ENCODE data around the gene UBE2Q1. TPM values are rescaled to one million over a fixed set of nuclear protein-coding genes. Genes with fewer than 3 reads are reported as not detected.

UBE2Q1 gene
- polyA plus RNA-seq (ENCODE audit: insufficient read length in 4 of 4), result 100 to 1,000 TPM in 3 of 4 donors, 10 to 100 TPM in 1; 89.8 to 130 (median 112) TPM

- no peak for DNase-seq (ENCODE audit: low read depth in 4 of 4, low spot score in 3 of 4)
Measured at GRCh38 chr1:154557939-154558719, at the start of gene UBE2Q1. Gene UBE2Q1 (minus strand): TSS chr1:154558662. CDS start chr1:154558553, 109 bp downstream.

- peak; percentile 82 to 90 (median 86) for DNase-seq (ENCODE audit: low read depth in 4 of 4, low spot score in 3 of 4)
Measured at GRCh38 chr1:154607609-154608396, 49.3 kb upstream of the UBE2Q1 start, which contains the start of gene ADAR. Gene ADAR (minus strand): TSS chr1:154608186. CDS start chr1:154608006, 180 bp downstream.

DNA sequence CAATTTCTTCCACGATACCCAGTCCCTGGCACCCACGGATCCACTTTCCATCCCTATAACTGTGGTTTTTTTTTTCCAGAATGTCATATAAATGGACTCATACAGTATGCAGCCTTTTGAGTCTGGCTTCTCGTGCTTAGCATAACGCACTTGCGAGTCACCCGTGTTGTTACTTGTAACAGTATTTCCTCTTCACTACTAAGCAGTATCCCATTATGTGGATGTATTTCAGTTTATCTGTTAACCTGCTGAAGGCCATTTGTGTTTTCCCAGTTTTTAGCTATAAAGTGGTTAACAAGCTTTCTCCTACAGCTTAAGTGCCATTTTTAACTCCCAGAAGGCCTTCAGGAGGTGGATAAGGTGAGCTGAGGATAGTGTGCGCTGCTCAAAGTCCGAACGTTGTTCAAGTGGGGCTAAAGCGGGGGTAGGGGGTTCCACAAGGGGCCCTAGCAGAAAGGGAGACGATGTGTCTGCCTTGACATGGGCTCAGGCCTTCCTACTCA, 48.7 kb upstream of the UBE2Q1 start:
- DNase-seq (ENCODE audit: low read depth in 4 of 4, low spot score in 3 of 4), result no peak

DNA sequence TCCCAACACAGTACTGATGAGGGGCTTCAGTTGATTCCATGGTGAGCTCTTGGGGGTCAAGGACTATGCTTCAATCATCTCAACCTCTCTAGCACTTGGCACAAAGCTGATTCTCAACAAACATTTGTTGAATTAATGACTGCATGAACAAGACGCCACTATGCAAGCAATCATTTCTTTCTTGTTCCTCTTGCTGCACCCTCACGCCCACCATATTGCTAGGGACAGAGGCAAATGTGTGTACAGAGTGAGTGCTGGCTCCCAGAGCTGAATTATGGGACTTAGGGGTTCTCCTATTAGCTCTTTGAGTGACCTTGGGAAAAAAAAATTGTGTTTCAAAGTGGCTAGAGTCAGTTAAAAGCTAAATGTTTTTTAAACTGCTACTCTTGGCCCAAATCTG, 47.1 kb upstream of the UBE2Q1 start:
- no peak for DNase-seq (ENCODE audit: low read depth in 4 of 4, low spot score in 3 of 4)

DNA sequence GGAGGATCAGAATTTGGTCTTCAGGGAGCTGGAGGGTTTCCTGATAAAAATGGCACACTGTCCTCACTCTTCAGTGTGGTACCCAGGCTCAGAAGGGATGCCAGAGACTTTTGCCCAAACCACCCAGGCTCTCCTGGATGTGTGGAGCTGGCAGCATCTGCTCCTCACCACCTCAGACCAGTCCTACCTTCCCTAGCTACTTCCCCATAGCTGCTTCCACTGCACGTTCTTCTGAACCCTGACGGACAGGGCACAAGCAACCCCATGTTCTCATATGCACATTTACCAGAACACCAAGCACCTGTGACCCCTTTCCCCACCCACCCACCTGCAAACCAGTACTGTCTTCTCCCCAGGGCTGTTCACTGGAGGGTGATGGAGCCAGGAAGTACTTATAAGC, 44.9 kb upstream of the UBE2Q1 start:
- DNase-seq (ENCODE audit: low read depth in 4 of 4, low spot score in 3 of 4), result no peak

- no peak for DNase-seq (ENCODE audit: low read depth in 4 of 4, low spot score in 3 of 4)
Measured at GRCh38 chr1:154599658-154600057, 41.2 kb upstream of the UBE2Q1 start.

GRCh38 chr1:154598871-154599635, 40.6 kb upstream of the UBE2Q1 start:
- DNase-seq (ENCODE audit: low read depth in 4 of 4, low spot score in 3 of 4), result no peak

DNA sequence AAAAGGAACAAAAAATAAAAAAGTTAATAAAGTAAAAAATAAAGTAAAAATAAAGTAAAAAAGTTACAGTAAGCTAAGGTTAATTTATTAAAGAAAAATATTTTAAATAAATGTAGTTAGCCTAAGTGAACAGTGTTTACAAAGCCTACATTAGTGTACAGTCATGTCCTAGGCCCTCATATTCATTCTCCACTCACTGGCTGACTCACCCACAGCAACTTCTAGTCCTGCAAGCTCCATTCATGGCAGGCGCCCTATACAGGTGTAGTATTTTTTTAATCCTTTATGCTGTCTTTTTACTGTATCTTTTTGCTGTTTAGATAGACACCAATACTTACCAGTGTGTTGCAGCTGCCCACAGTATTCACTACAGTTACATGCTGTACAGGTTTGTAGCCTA, 37.2 kb upstream of the UBE2Q1 start:
- DNase-seq (ENCODE audit: low read depth in 4 of 4, low spot score in 3 of 4), result no peak

GRCh38 chr1:154594811-154595210, 36.3 kb upstream of the UBE2Q1 start:
- no peak for DNase-seq (ENCODE audit: low read depth in 4 of 4, low spot score in 3 of 4)

DNA sequence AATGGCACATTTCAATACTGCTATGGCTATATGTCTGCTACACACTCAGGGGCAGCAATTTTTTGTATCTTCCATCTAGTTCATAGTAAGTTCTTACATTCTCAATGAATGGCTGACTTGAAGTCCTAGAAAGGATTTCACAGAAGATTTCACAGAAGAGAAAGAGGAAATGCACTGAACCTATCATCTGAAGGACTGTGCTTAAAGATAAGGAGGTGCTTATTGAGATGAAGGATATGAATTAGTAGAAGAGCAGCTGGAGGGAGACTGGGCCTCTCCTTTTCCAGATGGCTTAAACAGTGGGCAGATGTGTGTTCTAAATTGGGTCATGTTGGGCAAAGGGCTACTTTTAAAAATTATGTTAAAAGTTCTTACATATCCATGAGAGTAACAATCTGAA, 34.9 kb upstream of the UBE2Q1 start:
- no peak for DNase-seq (ENCODE audit: low read depth in 4 of 4, low spot score in 3 of 4)

- no peak for DNase-seq (ENCODE audit: low read depth in 4 of 4, low spot score in 3 of 4)
Measured at GRCh38 chr1:154591206-154591605, 32.7 kb upstream of the UBE2Q1 start.

- no peak for DNase-seq (ENCODE audit: low read depth in 4 of 4, low spot score in 3 of 4)
Measured at GRCh38 chr1:154590756-154591155, 32.3 kb upstream of the UBE2Q1 start.

- no peak for DNase-seq (ENCODE audit: low read depth in 4 of 4, low spot score in 3 of 4)
Measured at GRCh38 chr1:154589780-154590179, 31.3 kb upstream of the UBE2Q1 start.

DNA sequence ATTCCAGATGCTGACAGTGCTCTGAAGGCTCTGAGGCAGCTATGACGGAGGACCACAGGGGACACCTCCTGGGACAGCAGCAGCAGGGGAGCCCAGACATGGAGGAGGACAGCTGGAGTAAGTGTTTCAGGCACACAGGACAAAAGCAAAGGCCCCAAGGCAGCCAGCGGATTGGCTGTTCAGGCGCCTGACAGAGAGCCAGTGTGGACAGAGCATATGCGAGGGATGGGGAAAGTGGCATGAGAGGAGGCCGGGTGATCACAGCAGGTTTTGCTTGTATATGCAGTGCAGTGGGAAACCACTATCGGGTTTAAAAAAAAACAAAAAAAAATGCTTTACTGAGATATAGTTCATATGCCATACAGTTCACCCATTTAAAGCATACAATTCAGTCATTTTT, 28.2 kb upstream of the UBE2Q1 start:
- no peak for DNase-seq (ENCODE audit: low read depth in 4 of 4, low spot score in 3 of 4)

DNA sequence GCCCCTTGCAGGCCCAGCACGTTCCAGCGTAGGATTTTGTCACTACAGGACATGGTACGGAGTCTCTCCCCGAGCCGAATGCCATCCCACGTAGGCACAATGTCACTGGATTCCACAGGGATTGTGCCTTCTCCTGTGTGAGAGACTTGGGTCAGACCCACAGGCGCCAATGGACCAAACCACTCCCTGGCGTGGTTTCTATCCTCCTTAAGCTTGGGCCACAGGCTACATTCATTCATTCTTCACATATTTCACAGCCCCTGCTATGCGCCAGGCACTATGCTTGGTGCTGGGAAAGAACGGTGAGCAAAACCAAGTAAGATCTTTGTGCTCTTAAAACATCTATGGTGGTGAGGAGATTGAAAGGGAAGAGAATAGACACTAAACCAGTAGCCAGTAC, 27.8 kb upstream of the UBE2Q1 start:
- DNase-seq (ENCODE audit: low read depth in 4 of 4, low spot score in 3 of 4), result no peak

DNA sequence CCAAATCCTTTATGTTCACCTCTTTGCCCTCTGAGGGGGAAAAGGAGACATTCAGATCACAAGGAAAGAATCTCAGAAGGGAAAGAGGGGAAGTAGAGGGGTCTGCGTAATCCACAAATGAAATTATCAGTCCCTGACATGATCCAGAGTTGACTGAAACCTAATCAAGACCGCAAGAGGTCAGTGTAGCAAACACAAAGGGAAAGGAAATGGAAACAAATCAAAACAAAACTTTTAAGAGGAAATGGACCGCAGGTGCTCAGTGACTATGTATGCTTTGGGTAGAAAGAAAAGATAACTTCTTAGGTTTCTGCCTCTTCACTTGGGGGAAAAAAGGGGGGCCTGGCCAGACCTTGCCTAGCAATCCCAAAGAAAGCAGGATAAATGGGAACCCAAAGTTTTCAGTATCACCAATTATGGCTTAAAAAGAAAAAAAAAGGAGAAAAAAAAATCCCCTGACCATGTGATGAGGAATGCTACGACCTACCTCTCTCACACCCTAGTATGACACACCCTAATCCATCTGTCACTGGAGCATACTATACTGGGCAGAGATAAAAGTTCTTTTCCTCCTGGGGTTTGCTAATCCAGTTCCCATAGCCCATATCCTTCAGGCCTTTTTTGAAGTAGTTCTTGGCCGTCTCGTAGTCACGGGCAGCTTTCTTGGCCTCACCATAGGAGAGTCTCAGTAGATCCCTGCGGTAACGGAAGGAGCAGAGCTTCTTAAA, 26.0 kb upstream of the UBE2Q1 start:
- DNase-seq (ENCODE audit: low read depth in 4 of 4, low spot score in 3 of 4), result no peak

DNA sequence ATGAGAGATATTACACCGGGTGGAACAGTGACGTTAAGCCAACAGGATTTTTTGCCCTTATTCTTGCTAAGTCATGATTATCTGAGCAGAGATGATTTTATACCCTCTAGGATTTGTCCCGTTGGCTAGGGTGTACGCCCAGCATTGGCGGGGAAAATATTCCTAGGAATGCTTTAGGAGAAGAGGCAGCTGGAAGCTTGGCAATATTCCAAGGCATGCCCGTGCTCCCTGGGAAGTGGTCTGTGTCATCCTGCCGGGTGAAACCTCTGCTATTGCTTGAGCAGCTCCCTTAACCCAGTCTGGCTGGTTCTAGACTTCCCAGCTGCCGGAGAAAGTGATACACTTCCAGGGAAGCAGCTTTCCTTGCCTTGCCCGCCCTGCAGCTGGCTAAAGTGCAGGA, 25.3 kb upstream of the UBE2Q1 start:
- DNase-seq (ENCODE audit: low read depth in 4 of 4, low spot score in 3 of 4), result no peak

DNA sequence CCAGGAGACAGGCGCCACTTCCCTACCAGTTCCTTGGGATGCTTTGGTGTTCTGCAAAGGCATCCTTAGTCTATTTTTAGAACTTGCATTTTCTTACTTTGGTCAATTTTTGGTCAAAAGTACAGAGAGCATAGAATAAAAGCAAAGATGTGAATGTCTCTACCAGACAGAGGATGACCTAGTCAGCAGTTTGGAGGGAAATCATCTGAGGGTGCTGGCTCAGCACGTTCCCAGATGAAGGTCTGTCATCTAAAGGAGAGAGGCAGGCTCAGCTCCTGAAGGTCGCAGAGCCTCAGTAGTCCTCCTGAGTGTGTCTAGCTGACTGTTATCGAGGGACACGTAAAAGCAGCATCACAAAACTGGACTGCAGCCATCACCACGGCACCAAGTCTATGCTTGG, 24.4 kb upstream of the UBE2Q1 start:
- no peak for DNase-seq (ENCODE audit: low read depth in 4 of 4, low spot score in 3 of 4)

GRCh38 chr1:154581766-154582165, 23.3 kb upstream of the UBE2Q1 start:
- no peak for DNase-seq (ENCODE audit: low read depth in 4 of 4, low spot score in 3 of 4)

DNA sequence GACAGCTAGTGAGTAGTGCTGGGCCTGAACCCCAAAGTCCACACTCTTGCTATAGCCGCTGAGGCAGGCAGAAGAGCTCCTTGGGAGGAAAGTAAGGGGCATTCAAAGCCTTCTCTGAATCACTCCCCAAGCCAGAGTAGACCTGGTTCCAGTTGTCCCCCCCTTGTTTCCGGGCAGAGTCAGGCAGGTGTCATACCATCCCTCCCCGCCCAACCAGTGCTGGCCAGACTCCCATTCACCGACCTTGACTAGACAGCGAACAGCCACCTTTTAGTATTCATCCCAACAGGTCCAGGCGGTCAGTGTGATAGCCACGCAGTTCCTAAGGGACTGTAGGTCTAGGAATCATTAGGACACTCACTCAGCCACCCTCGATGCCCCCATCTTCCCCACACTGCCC, 20.9 kb upstream of the UBE2Q1 start:
- DNase-seq (ENCODE audit: low read depth in 4 of 4, low spot score in 3 of 4), result no peak

Measured in left renal pelvis (tissue), 4 donors.